Suppressor macrophage treated with lipopolysaccharide for 4 hours (primary cell): ENCODE data around the gene NT5DC3.

Experiments
- DNase-seq: peaks from one replicate; pipeline ENCODE4 v3.0.0-alpha.2; 2020

Gene NT5DC3

DNA sequence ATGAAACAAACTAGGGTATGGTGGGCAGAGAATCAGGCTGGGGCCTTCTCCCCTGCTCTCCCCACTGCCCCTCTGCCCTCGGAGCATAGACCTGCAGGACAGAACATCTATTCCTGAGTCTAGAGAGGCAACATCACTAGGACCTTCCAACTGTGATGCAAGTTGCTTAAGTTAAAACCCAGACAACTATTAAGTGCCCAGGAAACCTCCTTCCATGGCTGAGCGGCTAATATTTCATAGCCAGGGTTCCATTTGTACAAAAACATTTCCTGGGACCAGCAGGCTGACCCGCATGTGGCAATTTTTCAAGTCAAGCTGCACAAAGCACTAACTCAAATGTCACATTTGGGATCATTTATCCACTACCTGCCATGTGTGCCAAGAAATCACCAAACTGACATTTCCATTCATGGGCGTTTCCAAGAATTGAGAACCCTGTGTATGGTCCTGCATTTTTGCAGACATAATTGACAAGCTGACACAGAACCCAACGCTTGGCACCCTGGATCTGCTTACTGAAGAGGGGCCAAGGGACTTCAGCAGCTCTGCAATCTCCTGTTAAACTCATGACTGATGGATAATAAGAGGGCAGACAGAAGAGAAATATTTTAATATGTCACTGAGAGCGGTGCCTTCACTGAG is 32.7 kb downstream of the NT5DC3 start:
- DNase-seq = no peak

- no peak for DNase-seq
These were observed 33.3 kb downstream of the NT5DC3 start for GRCh38 chr12:103807561-103808238.

- DNase-seq = peak; percentile 80
These were observed 34.2 kb downstream of the NT5DC3 start for GRCh38 chr12:103806803-103807202.

GRCh38 chr12:103805655-103806360 is 35.2 kb downstream of the NT5DC3 start:
- no peak for DNase-seq

- DNase-seq = no peak
These were observed 37.2 kb downstream of the NT5DC3 start for GRCh38 chr12:103803847-103804246.

DNA sequence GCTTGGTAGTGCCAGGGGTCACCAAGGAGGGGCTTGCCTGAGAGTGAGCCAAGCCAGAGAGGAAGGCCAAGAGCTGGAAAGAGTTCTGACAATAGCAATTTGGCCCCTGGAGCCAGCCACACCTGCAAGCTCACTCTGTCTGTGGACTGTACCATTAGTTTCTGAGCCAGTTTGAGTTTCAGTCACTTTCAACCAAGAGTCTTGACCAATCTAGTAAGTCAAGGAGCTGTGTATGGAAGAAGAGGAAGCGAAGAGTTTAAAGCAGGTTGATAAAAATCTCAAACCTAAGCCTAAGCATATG is 38.5 kb downstream of the NT5DC3 start:
- DNase-seq = no peak

DNA sequence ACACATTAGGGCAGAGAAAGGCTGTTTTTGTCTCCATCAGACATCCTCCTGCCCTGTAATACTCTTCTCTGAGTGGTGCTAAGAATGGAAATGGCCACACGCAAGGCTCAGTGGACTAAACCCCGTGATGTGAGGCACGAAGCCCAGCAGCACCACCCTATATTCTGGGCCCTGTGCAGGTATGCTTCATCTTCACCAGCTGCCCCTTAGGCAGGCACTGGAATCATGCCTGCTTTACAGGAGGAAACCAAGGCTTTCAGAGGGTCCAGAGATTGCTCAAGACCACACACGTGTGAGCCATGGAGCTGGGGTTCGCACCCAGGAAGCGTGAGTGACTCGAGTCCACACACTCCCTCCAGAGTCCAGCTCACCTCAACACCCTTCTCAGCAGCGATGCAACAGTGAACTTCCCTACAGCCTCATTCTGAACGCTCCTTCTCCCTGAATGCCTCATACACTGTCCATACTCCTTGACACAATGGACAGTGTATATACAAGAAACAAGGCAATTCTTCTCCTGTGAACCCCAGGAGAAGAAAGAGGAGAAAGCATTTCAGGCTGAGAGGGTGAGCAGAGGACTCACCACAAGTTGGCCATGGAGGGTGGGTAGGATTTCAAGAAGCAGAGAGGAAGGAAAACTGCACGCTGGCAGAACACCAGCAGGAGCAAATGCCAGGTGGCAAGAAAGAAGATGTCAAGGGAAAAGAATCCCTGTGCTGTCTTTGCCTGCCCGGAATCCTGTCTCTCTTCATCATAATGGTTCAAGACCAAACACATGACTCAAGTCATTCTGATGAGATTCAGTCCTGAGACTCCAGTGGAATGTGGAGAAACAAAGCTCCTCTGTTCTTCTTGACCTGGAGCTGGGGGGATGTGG is 39.1 kb downstream of the NT5DC3 start:
- DNase-seq = no peak

- DNase-seq = peak; percentile 11
These were observed 40.9 kb downstream of the NT5DC3 start for GRCh38 chr12:103799857-103800771.

DNA sequence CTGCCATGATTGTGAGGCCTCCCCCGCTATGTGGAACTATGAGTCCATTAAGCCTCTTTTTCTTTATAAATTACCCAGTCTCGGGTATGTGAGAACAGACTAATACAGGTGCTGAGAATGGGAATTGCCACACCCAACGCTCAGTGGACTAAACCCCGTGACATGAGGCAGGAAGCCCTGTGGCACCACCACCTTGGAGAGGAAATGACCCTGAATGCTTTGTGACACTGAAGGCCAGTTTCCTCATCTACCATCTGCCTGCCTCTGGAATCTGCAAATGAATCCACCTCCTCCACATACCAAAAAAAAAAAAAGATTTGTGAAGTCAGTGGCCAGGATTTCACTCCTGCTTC is 41.6 kb downstream of the NT5DC3 start:
- no peak for DNase-seq

- DNase-seq = no peak
These were observed 42.4 kb downstream of the NT5DC3 start for GRCh38 chr12:103798586-103798985.

GRCh38 chr12:103794309-103795213 is 46.5 kb downstream of the NT5DC3 start:
- no peak for DNase-seq

- DNase-seq = no peak
These were observed 47.5 kb downstream of the NT5DC3 start for GRCh38 chr12:103793512-103794045.

- DNase-seq = no peak
These were observed 48.0 kb downstream of the NT5DC3 start for GRCh38 chr12:103793046-103793445.

- no peak for DNase-seq
These were observed 49.6 kb downstream of the NT5DC3 start for GRCh38 chr12:103791350-103791920.

DNA sequence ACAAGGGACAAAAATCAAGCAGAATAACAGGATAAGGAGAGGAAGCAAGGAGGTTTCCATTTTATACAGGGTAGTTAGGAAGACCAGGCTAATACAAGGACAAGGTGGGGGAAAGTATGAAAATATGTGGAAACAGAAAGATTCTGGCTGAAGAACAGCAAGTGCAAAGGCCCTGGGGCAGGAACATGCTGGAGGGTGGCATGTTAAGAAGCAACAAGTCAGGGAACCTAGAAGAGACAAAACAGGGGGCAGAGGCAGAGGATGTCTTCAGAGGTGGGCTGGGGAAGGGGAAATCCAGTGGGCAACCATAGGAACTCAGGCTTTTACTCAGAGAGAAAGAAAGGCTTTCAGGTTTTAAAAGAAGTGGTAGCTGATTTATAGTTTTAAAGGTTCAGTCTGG is 54.8 kb downstream of the NT5DC3 start:
- DNase-seq = no peak

GRCh38 chr12:103785243-103786031 is 55.6 kb downstream of the NT5DC3 start:
- DNase-seq = no peak

GRCh38 chr12:103783744-103784664 is 57.0 kb downstream of the NT5DC3 start:
- DNase-seq = no peak

- DNase-seq = no peak
These were observed 58.6 kb downstream of the NT5DC3 start for GRCh38 chr12:103782399-103782798.

DNA sequence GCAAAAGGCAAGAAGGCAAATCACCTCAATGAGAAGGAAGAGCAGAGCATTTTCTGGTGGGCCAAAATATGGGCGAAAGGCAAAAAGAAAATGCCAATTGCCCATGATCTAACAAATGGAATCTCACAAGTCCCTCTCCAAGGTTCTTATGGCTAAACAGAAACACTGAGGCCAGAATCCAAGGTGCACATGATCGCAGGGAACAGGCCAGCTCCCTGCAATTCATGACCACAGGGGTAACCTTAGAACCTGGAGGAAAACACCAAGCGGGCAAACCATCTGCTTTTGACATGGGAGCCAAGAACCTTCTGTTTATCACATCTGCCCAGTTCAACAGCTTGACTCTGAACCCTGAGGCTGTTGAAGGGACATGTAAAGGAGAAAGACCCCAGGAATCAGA is 60.0 kb downstream of the NT5DC3 start:
- no peak for DNase-seq
